K562 (cell line): ENCODE results near the gene MAP1LC3B. TPM values are rescaled to one million over a fixed set of nuclear protein-coding genes. Genes with fewer than 3 reads are reported as not detected.
A peak's percentile ranks its signal among the peaks of the same experiment; 100 is the strongest.

Source experiments
- BRCA1 ChIP-seq, 2 experiments: fragments of 450-650 bp in 1 of 2; sonication (generic) in 1 of 2; formaldehyde crosslinking in 1 of 2; IDR thresholded peaks; 2 replicates each; pipeline versions ENCODE4 v1.5.0 to v1.6.1; 2017 to 2020; ENCODE audit warnings: mild to moderate bottlenecking in 1 of 2, missing genetic modification reagents in 1 of 2
- CHCHD3 ChIP-seq: fragments of 250-450 bp; sonication (Bioruptor Pico); IDR thresholded peaks from 2 replicates; pipeline ENCODE4 v2.1.2; 2022; ENCODE audit warnings: mild to moderate bottlenecking
- ESRRA ChIP-seq: fragments of 450-650 bp; IDR thresholded peaks from 2 replicates; pipeline ENCODE4 v1.6.1; 2014; ENCODE audit warnings: low read depth, mild to moderate bottlenecking, moderate library complexity, borderline replicate concordance
- ETS2 ChIP-seq: IDR thresholded peaks from 2 replicates; pipeline ENCODE4 v1.6.1; 2016; ENCODE audit warnings: borderline replicate concordance, missing genetic modification characterization, mild to moderate bottlenecking, moderate library complexity, missing compliant biosample characterization; ENCODE audit not compliant: poor library complexity, severe bottlenecking
- GTF3C2 ChIP-seq: IDR thresholded peaks from 3 replicates; pipeline ENCODE4 v1.6.1; 2011; ENCODE audit warnings: borderline replicate concordance, mild to moderate bottlenecking, moderate library complexity; ENCODE audit not compliant: insufficient read length; ENCODE audit errors: extremely low read depth
- HINFP ChIP-seq: fragments of 450-650 bp; conservative IDR thresholded peaks from 2 replicates; pipeline ENCODE4 v1.6.1; 2016; ENCODE audit warnings: missing genetic modification characterization, low read depth, mild to moderate bottlenecking, control low read depth, missing compliant biosample characterization
- MAFK ChIP-seq: IDR thresholded peaks from 2 replicates; pipeline ENCODE4 v1.6.1; 2011; ENCODE audit warnings: low read length, improper control_type of control experiment
- SPI1 ChIP-seq: IDR thresholded peaks from 2 replicates; pipeline ENCODE4 v1.6.1; 2011; ENCODE audit warnings: low read depth, low read length, control low read depth, borderline replicate concordance
- TSC22D4 ChIP-seq: fragments of 450-650 bp; IDR thresholded peaks from 2 replicates; pipeline ENCODE4 v1.6.1; 2016; ENCODE audit warnings: missing genetic modification characterization, missing biosample characterization, control low read depth
- ZC3H8 ChIP-seq: fragments of 450-650 bp; IDR thresholded peaks from 2 replicates; pipeline ENCODE4 v1.6.1; 2017
- ZNF232 ChIP-seq: sonication (generic); formaldehyde crosslinking; IDR thresholded peaks from 2 replicates; pipeline ENCODE4 v1.8.0; 2022; ENCODE audit warnings: mild to moderate bottlenecking, missing genetic modification reagents
- ZNF316 ChIP-seq: fragments of 450-650 bp; IDR thresholded peaks from 2 replicates; pipeline ENCODE4 v1.6.1; 2016
- ZNF696 ChIP-seq: fragments of 250-450 bp; sonication (Bioruptor Pico); conservative IDR thresholded peaks from 2 replicates; pipeline ENCODE4 v1.4.0; 2020; ENCODE audit warnings: mild to moderate bottlenecking, moderate library complexity
- polyA plus RNA-seq, 8 experiments: library from polyadenylated mRNA; depleted of rRNA in 4 of 8; stranded (reverse) in 5 of 8; unstranded in 3 of 8; fragments of >200 nt; fragmentation: Nextera tagmentation in 2 of 8; fragmentation: Illumina TruSeq in 1 of 8; extraction: Ambion mirVana in 2 of 8; extraction: Trizol in 1 of 8; gene quantifications; 2 replicates each; pipeline versions ENCODE4 v1.2.1 to v1.2.3, GENCODE V29; 2011 to 2014; ENCODE audit warnings: inconsistent platforms in 1 of 8, missing spikeins in 1 of 8
- total RNA-seq, 7 experiments: library from RNA; depleted of rRNA in 6 of 7; stranded (reverse); fragments of >200 nt in 6 of 7; fragmentation: Illumina TruSeq in 2 of 7; extraction: Trizol in 2 of 7; gene quantifications; 2 replicates each; pipeline versions ENCODE4 v1.2.1 to v1.2.3, GENCODE V29; 2011 to 2021; ENCODE audit warnings: low replicate concordance in 1 of 7
- TF ChIP-seq, protein P1 (sequence below): conservative IDR thresholded peaks from 2 replicates; pipeline ENCODE4 v1.6.1; 2011; ENCODE audit warnings: low read depth, mild to moderate bottlenecking, low read length; ENCODE audit not compliant: control insufficient read depth
- TF ChIP-seq, protein P2 (sequence below): IDR thresholded peaks from 2 replicates; pipeline ENCODE4 v1.6.1; 2016; ENCODE audit warnings: missing genetic modification characterization, missing compliant biosample characterization
- TF ChIP-seq, protein P3 (sequence below): sonication (generic); formaldehyde crosslinking; IDR thresholded peaks from 2 replicates; pipeline ENCODE4 v1.8.1; 2023; ENCODE audit warnings: mild to moderate bottlenecking, missing genetic modification reagents

Gene MAP1LC3B
- total and polyA plus RNA-seq, 9 of the 15 experiments (the other 6 are each of a cell fraction or from before 2014, with no cell fraction given), result 16.0 to 81.5 (median 36.7) TPM

DNA sequence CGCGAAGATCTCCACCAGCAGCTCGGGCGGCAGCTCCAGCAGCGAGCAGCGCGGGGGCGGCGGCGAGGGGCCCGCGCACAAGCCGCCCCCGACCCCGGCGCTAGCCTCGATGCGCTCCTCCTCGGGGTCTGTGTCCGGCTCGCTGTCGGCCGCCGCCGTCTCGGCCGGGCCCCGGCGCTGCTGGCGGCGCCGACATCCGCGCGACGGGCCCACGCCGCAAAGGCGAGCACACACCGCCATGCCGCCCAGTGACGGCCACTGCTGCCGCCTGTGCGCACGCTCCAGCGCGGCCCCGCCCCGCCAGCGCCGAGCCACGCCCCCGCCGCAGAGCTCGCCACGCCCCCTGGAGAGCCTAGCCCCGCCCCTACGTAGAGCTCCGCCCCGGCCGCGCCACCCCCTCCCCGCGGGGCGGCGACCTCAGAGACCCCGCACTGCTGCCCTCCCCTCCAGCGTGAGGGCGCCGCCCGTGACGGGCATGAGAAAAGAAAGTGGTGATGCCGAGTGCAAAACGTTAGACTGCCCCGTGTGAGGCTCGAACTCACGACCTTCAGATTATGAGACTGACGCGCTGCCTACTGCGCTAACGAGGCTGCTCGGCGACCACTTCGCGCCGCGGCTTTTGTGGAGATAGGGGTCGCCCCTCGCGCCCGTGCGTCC, 8.5 kb upstream of the MAP1LC3B start, which contains the start of gene FBXO31 (continued):
- TF ChIP-seq, protein P1, sequence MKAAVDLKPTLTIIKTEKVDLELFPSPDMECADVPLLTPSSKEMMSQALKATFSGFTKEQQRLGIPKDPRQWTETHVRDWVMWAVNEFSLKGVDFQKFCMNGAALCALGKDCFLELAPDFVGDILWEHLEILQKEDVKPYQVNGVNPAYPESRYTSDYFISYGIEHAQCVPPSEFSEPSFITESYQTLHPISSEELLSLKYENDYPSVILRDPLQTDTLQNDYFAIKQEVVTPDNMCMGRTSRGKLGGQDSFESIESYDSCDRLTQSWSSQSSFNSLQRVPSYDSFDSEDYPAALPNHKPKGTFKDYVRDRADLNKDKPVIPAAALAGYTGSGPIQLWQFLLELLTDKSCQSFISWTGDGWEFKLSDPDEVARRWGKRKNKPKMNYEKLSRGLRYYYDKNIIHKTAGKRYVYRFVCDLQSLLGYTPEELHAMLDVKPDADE, result peak; percentile 92
- TF ChIP-seq CHCHD3, result no peak
- no peak for TF ChIP-seq TSC22D4 (tag)
- no peak for TF ChIP-seq HINFP (tag)
- no peak for TF ChIP-seq ZC3H8
- TF ChIP-seq ESRRA, result peak; percentile 73
- TF ChIP-seq, protein P2, sequence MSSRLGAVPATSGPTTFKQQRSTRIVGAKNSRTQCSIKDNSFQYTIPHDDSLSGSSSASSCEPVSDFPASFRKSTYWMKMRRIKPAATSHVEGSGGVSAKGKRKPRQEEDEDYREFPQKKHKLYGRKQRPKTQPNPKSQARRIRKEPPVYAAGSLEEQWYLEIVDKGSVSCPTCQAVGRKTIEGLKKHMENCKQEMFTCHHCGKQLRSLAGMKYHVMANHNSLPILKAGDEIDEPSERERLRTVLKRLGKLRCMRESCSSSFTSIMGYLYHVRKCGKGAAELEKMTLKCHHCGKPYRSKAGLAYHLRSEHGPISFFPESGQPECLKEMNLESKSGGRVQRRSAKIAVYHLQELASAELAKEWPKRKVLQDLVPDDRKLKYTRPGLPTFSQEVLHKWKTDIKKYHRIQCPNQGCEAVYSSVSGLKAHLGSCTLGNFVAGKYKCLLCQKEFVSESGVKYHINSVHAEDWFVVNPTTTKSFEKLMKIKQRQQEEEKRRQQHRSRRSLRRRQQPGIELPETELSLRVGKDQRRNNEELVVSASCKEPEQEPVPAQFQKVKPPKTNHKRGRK, result no peak
- TF ChIP-seq, protein P3, sequence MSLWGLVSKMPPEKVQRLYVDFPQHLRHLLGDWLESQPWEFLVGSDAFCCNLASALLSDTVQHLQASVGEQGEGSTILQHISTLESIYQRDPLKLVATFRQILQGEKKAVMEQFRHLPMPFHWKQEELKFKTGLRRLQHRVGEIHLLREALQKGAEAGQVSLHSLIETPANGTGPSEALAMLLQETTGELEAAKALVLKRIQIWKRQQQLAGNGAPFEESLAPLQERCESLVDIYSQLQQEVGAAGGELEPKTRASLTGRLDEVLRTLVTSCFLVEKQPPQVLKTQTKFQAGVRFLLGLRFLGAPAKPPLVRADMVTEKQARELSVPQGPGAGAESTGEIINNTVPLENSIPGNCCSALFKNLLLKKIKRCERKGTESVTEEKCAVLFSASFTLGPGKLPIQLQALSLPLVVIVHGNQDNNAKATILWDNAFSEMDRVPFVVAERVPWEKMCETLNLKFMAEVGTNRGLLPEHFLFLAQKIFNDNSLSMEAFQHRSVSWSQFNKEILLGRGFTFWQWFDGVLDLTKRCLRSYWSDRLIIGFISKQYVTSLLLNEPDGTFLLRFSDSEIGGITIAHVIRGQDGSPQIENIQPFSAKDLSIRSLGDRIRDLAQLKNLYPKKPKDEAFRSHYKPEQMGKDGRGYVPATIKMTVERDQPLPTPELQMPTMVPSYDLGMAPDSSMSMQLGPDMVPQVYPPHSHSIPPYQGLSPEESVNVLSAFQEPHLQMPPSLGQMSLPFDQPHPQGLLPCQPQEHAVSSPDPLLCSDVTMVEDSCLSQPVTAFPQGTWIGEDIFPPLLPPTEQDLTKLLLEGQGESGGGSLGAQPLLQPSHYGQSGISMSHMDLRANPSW, result no peak
- no peak for TF ChIP-seq MAFK
- TF ChIP-seq ZNF696, result no peak
- TF ChIP-seq GTF3C2, result peak; percentile 88
- no peak for TF ChIP-seq ETS2 (tag)
- TF ChIP-seq ZNF232, result no peak
- no peak for TF ChIP-seq SPI1
- TF ChIP-seq ZNF316, result no peak
- TF ChIP-seq BRCA1 (IDR thresholded peaks at IDR 0.05), result no peak
- no peak for TF ChIP-seq BRCA1 (CRISPR knock-in tag; IDR thresholded peaks at IDR 0.05)
